ENCODE results near the gene C6orf132.
A peak's percentile ranks its signal among the peaks of the same experiment; 100 is the strongest.

GRCh38 chr6:42075159-42075838 is 67.1 kb downstream of the C6orf132 start:
- peak; percentile 78 to 90 (median 78) for TF ChIP-seq CTCF (IDR thresholded peaks at IDR 0.05)
- TF ChIP-seq POLR2A (IDR thresholded peaks at IDR 0.05) = no peak
- TF ChIP-seq POLR2AphosphoS5 (IDR thresholded peaks at IDR 0.05) = no peak
- TF ChIP-seq EP300 (IDR thresholded peaks at IDR 0.05; ENCODE audit: low read depth) = no peak
